ENCODE measurements around the gene RIBC1. TPM values are rescaled to one million over a fixed set of nuclear protein-coding genes. Genes with fewer than 3 reads are reported as not detected.

RIBC1 gene
- total and polyA plus RNA-seq, 2 experiments from 2014 or later = 0.45 to 0.55 TPM

- no peak for TF ChIP-seq CTCF (conservative IDR thresholded peaks at IDR 0.05; ENCODE audit: low read depth in 2 of 2)
- TF ChIP-seq STAT1 (IDR thresholded peaks at IDR 0.05; ENCODE audit: unreplicated experiment) = no peak
- TF ChIP-seq EZH2 (IDR thresholded peaks at IDR 0.05; ENCODE audit: low read depth, unreplicated experiment) = no peak
- no peak for TF ChIP-seq REST (IDR thresholded peaks at IDR 0.05; ENCODE audit: unreplicated experiment)
- no peak for TF ChIP-seq JUNB (IDR thresholded peaks at IDR 0.05; ENCODE audit: unreplicated experiment)
- TF ChIP-seq NANOG (IDR thresholded peaks at IDR 0.05; ENCODE audit: borderline replicate concordance) = no peak
These were observed 52.0 kb downstream of the RIBC1 start (continued) for GRCh38 chrX:53474707-53475106.

GRCh38 chrX:53476371-53476770 lies 53.7 kb downstream of the RIBC1 start:
- no peaks in the 10 kb centered on the region for H3K9me3 Mint-ChIP-seq
- no peaks in the 10 kb centered on the region for H4K20me1 ChIP-seq (replicated peaks; ENCODE audit: insufficient read depth)
- DNase-seq (ENCODE audit: low spot score) (no peak), ATAC-seq (no peak)
- no peaks in the 10 kb centered on the region for H3K27me3 ChIP-seq (ENCODE audit: insufficient read depth)
- H3K27ac Mint-ChIP-seq = no peak overlapping the region
- H3F3A ChIP-seq (replicated peaks; ENCODE audit: low read depth) = no peaks in the 10 kb centered on the region
- no peaks in the 10 kb centered on the region for H3K9me2 ChIP-seq (ENCODE audit: insufficient read depth)
- H3K4me1 ChIP-seq (ENCODE audit: insufficient read depth) = no peaks in the 10 kb centered on the region
- no peaks in the 10 kb centered on the region for H3K79me2 ChIP-seq (replicated peaks; ENCODE audit: insufficient read depth)
- peaks cover 6% of the 10 kb centered on the region; the same call in 1 of the 3 replicates for H3K4me1 Mint-ChIP-seq
- no peak overlapping the region for H2AFZ ChIP-seq
- H3K4me2 ChIP-seq = no peak overlapping the region
- no peak overlapping the region for H3K27ac ChIP-seq (ENCODE audit: low read depth)
- H3K4me3 Mint-ChIP-seq = no peak overlapping the region
- H3K27me3 Mint-ChIP-seq (ENCODE audit: insufficient read depth, low read depth, poor library complexity) = peaks cover 3% of the 10 kb centered on the region
- H3K36me3 Mint-ChIP-seq (ENCODE audit: low read depth) = peaks cover 4% of the 10 kb centered on the region; the same call in 2 of the 3 replicates
- no peaks in the 10 kb centered on the region for H3K36me3 ChIP-seq (ENCODE audit: insufficient read depth)
- H3K4me3 ChIP-seq = no peak overlapping the region
- TF ChIP-seq EZH2 (IDR thresholded peaks at IDR 0.05; ENCODE audit: low read depth, unreplicated experiment) = no peak
- no peak for TF ChIP-seq EZH2phosphoT487 (IDR thresholded peaks at IDR 0.05; ENCODE audit: unreplicated experiment)
- TF ChIP-seq POLR2AphosphoS5 (IDR thresholded peaks at IDR 0.05; ENCODE audit: low read depth) = no peak
- no peak for TF ChIP-seq REST (IDR thresholded peaks at IDR 0.05; ENCODE audit: unreplicated experiment)
- no peak for TF ChIP-seq NANOG (IDR thresholded peaks at IDR 0.05; ENCODE audit: borderline replicate concordance)
- TF ChIP-seq CTCF (conservative IDR thresholded peaks at IDR 0.05; ENCODE audit: low read depth in 2 of 2) = no peak
- TF ChIP-seq STAT1 (IDR thresholded peaks at IDR 0.05; ENCODE audit: unreplicated experiment) = no peak
- TF ChIP-seq CREB1 (CRISPR knock-in tag; IDR thresholded peaks at IDR 0.05; ENCODE audit: low read depth) = no peak
- TF ChIP-seq ZNF114 (CRISPR knock-in tag; IDR thresholded peaks at IDR 0.05) = no peak

Measured in GM23338 (cell line).